ENCODE measurements around the gene CYP2J2.
"Not testable (repeated sequence)": the region's sequence is repeated elsewhere in the genome, so short reads cannot be mapped to it uniquely, and the experiment has no call there.

Gene CYP2J2

DNA sequence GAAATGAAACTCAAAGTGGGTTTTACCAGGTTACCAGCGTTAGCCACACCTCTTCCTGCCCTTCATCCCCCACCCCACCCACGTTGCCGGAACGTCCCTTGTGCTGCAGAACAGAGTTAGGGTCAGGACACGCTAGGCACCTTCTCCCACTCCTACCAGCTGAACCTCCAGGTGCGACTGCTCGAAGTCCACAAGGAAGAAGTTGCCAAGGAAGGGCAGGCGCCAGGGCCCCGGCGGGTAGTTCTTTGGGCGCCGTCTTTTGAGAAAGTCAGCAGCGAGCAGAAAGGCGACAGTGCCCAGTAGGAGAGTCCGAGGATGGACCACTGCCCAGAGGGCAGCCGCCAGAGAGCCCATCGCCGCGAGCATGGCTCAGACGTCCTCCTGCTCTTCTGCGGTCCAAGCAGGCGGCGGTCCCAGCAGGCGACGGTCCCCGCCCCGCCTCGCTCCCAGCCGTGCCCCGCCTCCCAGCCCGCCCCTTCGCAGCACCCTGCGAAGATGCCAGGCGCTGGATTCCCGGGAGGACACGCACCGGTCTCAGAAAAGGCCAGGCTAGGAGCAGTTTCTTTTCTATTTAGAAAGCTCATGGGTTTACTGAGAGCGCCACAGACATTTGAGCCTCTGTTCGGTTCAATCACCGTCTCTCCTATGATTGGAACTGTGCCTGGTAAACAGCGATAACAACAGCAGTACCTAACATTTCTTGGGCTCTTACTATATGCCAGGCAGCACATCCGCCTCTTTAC lies at the start of gene CYP2J2:
CYP2J2 (minus strand) TSS at position 393 of the 743 bp plus-strand sequence; CDS start at position 366, 27 bp downstream.
- in situ Hi-C loops (cut with HindIII; ENCODE audit: low sequenced_read_pairs): no loop called here

DNA sequence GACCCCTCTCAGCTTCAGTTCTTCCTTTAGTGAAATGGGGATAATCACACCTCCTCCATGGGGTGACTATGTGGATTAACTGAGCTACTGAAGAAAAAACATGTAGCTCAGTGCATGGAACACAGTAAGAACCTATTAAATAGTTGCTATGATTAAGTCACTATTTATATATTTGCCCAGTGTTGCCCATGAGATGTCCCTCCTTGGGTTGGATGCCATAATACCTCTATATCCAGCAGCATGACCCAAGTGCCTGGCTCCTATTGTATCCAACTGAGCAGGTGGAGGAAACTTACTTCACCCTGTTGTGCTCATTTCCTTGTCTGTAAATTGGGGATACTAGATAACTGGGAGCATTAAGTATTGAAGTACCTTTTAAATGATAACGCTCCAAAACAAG lies 47.1 kb upstream of the CYP2J2 start:
- in situ Hi-C loops (cut with HindIII; ENCODE audit: low sequenced_read_pairs): no loop called here

DNA sequence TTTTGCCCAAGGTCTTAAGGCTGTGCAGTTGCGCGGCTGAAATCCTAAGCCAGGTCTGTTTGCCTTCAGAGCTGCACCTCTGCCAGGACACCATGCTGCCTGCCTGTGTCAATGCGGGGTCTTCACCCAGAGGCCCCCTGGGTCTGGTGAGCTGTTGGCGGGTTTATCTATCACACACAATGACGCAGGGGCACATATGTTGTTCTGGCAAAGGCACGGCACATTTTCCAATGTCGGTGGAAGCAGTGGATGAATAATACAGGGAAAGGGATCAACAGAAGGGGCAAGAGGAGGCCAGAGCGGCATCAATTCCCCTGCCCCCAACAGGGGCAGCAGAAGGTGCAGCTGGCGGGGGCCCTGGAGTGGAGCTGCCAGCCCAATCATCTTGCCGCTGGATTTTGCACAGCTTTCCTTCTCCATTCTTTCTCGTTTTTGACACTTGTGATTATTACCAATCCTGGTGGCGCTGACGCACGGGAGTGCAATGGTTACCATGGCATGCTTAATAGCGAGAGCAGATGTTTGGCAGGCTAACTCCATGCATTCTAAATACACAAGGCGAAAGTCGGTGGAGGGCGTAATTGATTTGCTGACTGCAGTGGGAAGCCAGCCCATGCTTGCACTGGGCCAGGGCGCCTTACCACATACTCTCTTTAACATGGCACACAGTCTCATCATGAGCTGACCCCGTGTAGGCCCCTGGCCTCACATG lies 45.8 kb upstream of the CYP2J2 start:
- in situ Hi-C loops (cut with HindIII; ENCODE audit: low sequenced_read_pairs): no loop called here

- in situ Hi-C loops (cut with HindIII; ENCODE audit: low sequenced_read_pairs): no loop called here
These were observed 44.9 kb upstream of the CYP2J2 start for GRCh38 chr1:59971464-59971911.

- in situ Hi-C loops (cut with HindIII; ENCODE audit: low sequenced_read_pairs): not testable (repeated sequence)
These were observed 43.1 kb upstream of the CYP2J2 start for GRCh38 chr1:59969542-59970175.

DNA sequence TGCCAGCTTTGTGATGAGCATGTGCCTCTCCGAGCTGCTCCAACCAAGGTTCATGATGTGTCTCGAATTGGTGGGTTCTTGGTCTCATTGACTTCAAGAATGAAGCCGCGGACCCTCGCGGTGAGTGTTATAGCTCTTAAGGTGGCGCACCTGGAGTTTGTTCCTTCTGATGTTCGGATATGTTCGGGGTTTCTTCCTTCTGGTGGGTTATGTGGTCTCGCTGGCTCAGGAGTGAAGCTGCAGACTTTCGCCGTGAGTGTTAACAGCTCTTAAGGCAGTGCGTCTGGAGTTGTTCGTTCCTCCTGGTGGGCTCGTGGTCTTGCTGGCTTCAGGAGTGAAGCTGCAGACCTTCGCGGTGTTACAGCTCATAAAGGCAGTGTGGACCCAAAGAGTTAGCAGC lies 42.2 kb upstream of the CYP2J2 start:
- in situ Hi-C loops (cut with HindIII; ENCODE audit: low sequenced_read_pairs): not testable (repeated sequence)

DNA sequence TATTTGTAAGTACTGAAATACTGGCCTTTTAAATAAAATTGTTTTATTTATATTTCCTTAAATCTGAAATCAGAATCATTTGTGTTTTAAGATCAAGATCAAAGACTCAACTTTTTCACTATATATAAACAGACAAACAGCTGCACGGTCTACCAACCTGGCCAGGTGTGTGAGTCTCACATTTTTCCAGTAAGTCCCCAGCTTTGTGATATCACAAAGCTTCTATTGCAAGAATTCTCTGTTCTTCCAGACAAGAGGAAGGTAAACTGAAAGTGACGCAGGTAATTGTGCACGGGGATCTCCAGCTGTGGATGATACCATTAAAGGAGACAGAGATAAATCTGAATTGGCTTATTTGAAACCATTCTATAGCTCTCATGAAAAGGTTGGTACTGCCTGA lies 41.2 kb upstream of the CYP2J2 start:
- in situ Hi-C loops (cut with HindIII; ENCODE audit: low sequenced_read_pairs): no loop called here

GRCh38 chr1:59967141-59967697 lies 40.6 kb upstream of the CYP2J2 start:
- in situ Hi-C loops (cut with HindIII; ENCODE audit: low sequenced_read_pairs): no loop called here

GRCh38 chr1:59952065-59952464 lies 25.5 kb upstream of the CYP2J2 start:
- in situ Hi-C loops (cut with HindIII; ENCODE audit: low sequenced_read_pairs): loop anchor here (5.0 kb wide), 1 partner anchor 70 kb away; no protein-coding TSS in a partner anchor

DNA sequence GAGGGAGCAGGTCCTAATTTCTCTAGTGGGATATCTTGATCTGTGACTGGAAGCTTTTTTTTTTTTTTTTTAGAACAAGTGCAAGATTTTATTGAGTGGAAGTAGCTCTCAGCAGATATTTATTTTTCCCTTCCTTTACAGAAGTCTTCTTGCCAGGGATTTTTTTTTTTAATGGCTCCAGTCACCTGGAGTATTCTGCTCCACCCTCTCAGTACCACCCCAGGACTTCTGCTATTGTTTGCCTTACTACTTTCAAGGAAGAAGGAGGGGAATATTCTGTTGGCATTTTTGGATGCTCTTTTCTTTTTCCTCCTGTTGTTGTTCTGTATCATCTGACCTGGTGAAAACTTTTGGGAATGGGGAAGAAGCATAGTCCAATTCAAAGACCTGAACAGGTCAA lies 23.1 kb upstream of the CYP2J2 start:
- in situ Hi-C loops (cut with HindIII; ENCODE audit: low sequenced_read_pairs): loop anchor here (5.0 kb wide), 1 partner anchor 67 kb away; no protein-coding TSS in a partner anchor

DNA sequence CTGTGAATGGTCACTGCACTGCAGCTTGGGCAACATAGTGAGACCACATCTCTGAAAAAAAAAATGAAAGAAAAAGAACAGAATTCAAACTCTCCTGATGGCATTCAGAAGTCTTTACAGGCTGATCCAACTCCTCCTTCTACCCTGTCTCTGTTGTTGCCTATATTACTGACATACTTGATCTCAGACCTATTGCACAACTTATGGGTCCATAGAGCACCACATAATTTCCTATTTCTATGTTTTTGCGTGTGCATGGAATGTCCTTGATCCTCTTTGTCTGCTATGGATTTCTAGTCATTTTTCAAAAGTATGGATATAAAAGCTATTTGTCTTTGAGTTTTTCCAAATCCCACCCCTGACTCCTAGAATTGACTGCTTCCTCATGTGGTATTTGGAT lies 22.4 kb upstream of the CYP2J2 start:
- in situ Hi-C loops (cut with HindIII; ENCODE audit: low sequenced_read_pairs): no loop called here

DNA sequence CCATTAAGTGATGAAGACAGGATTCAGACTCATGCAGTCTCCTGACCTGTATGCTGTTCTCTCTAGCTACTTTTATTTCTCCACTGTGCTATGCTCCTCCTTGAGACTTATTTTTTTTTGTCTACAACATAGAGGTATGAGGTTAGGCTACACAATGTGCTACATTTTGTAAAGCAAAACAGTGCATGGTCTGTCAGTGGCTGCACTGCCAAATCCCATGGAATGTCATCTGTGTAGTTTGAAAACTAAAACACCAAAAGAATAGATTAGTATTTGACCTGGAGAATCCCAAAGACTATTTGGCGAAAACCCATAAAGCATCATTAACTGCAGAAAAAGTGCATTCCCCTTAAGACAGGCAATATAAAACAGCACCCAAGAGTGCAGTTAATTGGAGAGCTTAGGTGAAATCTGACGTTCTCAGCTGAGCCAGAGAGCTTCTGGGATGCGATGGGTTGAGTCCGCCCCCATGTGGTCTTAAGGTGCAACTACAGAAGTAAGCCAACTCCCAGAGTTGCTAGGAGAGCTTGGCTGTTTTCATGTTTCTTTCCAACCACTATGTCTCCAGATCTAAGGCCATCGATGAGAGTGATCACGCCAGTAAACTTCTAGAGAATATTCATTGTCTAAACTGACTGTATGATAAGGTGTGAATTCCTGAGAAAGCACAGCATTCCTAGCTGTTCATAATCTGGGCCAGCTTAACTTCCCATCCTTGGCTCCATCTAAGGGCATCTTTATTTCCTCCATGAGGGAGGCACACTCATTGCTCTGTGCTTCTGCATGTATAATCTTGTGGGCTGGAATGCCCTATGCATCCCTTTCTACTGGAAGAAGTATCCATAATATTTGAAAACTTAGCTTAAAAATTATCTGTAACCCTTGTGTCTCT lies 20.7 kb upstream of the CYP2J2 start:
- in situ Hi-C loops (cut with HindIII; ENCODE audit: low sequenced_read_pairs): no loop called here

DNA sequence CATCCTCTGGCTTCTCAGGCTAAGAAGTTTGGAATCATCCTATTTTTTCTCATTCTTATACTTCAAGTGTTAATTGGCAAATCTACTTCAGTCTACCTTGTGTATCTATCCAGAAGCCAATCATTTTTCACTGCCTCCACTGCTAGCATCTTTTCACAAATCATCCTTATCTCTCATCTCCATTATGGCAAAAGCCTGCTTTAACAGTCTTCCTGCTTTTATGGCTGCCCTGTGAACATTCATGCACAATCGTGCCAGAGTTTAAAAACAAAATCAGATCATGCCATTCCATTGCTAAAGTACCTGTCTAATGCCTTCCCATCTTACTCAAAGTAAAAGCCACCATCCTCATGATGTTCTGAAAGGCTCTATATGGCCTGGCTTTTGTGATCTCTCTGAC lies 19.2 kb upstream of the CYP2J2 start:
- in situ Hi-C loops (cut with HindIII; ENCODE audit: low sequenced_read_pairs): no loop called here

GRCh38 chr1:59939393-59939792 lies 12.8 kb upstream of the CYP2J2 start:
- in situ Hi-C loops (cut with HindIII; ENCODE audit: low sequenced_read_pairs): no loop called here

GRCh38 chr1:59937636-59938210 lies 11.2 kb upstream of the CYP2J2 start:
- in situ Hi-C loops (cut with HindIII; ENCODE audit: low sequenced_read_pairs): no loop called here

DNA sequence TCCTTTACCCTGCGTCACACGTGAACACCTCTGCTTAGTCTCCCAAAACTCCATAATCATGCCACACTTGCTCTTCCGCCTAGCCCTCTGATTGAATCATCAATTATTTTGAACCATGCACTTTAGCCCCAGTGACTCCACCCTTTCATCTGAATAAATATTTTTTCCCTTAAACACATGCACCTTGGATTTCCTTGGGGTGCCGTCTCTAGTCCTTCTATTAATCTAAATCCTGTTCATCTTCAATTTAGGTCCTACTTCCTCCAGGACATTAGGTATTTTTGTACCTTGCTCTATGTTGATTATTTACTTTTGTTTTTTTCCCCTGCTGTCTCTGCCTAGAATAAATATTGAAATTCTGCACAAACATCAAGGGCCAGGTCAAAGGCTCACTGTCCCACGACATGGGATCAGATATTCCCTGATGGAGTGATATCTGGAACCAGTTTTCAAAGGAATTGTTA lies 9.8 kb upstream of the CYP2J2 start:
- in situ Hi-C loops (cut with HindIII; ENCODE audit: low sequenced_read_pairs): no loop called here

DNA sequence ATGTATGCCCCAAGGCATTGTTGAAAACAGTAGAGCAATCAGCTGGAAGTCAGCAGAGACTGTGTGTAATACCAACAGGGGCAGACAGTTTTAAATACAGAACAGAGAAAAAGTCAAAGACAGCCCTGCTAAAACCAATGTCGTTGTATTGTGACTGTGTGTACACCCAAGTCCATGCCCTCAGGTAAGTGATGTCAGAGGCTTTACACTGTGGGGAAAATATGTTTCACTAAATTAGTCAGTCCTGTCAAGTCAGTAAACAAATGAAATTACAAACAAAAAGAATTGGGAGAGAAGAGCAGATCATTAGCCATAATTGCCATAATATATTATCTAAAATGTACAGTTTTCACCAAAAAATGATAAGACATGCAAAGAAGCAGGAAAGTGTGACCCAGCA lies 2.4 kb upstream of the CYP2J2 start:
- in situ Hi-C loops (cut with HindIII; ENCODE audit: low sequenced_read_pairs): no loop called here

GRCh38 chr1:59927213-59927612 lies 640 bp upstream of the CYP2J2 start:
- in situ Hi-C loops (cut with HindIII; ENCODE audit: low sequenced_read_pairs): no loop called here

DNA sequence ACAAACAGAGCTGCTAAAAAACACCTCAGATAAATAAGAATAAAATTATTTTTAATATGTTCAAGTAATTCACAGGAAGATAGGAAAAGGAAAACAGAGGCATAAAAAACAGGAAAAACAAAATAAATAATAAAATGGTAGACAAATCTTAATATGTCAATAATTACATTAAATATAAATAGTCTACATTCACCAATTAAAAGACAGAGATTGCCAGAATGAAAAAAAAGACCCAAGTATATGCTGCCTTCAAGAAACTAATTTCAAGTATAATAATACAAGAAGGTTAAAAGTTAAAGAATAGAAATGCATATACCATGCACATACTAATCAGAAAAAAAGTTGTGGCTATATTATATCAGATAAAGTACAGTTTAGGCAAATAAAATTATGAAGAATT lies 1.9 kb downstream of the CYP2J2 start:
- in situ Hi-C loops (cut with HindIII; ENCODE audit: low sequenced_read_pairs): loop anchor here (5.0 kb wide), 1 partner anchor 103 kb away; no protein-coding TSS in a partner anchor
